ENCODE results near the gene INO80.
A peak's percentile ranks its signal among the peaks of the same experiment; 100 is the strongest.
"Not testable (repeated sequence)": the region's sequence is repeated elsewhere in the genome, so short reads cannot be mapped to it uniquely, and the experiment has no call there.

The INO80 gene

DNA sequence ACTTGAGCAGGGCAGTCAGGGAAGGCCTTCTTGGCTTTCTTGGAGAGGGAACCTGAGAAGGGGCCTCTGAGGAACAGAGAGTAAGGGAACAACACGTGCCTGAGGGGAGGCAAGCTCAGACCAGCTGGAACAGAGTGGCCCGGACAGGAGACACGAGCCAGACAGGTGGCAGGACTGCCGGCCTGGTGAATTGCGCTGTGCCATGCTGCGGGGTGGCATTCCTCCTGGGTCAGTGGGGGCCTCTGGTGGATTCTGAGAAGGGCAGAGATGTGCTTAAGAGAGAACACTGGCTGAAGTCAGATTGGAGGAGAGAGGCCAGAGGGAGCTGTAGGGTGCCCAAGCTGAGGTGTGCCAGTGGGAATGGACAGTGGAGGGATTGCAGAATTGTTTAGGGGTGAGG is 157.9 kb downstream of the INO80 start:
- FAIRE-seq (no peak), DNase-seq (ENCODE audit: insufficient read length) (no peak)
- TF ChIP-seq POLR2A (IDR thresholded peaks at IDR 0.05; ENCODE audit: low read depth, low read length): no peak
- no peak for TF ChIP-seq TAF1 (IDR thresholded peaks at IDR 0.05; ENCODE audit: borderline replicate concordance, low read depth, low read length)
- TF ChIP-seq POLR2AphosphoS5 (IDR thresholded peaks at IDR 0.05; ENCODE audit: low read depth, low read length): no peak

DNA sequence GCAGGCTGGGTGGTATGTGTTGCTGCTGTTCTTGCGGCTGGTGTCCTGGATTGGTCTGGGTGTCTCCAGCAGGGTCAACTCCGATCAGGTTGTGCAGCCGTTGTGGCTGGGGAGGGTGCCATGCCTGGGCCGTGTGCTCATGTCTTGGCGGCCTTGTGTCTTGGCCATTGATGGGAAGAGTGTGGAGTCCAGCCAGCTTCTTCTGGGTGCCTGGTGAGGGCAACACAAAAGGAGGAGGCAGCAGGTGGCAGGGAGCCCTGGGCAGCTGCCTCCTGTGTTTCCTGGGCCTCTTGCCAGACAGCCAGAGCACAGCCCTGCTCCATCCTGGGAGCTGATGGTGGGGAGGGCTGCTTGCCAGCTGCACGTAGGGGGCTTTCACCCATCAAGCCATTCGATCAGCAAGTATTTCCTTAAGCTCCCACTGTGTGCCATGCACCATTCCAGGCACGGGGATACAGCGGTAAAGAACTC is 158.5 kb downstream of the INO80 start:
- FAIRE-seq (no peak), DNase-seq (ENCODE audit: insufficient read length) (no peak)

DNA sequence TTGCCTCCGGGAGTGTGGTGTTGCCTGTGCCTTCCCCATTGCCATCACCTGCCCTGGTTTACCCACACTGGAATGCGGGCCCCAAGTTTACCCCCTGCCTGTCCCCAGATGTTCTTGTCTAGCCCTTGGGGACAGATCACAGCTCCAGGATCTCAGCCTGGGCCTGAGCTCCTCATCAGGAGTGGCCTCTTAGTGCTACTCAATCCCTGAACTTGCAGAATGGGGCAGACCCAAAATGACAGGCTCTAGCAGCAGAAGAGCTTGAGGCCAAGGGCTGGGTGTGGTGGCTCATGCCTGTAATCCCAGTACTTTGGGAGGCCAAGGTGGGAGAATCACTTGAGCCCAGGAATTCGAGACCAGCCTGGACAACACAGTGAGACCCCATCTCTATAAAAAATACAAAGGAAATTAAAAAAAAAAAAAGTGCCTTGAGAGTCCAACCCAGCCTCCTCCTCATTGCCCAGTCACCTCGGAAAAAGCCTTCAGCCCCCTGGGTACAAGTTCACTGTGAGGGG is 159.0 kb downstream of the INO80 start:
- no peak for FAIRE-seq
- DNase-seq (ENCODE audit: insufficient read length): no peak
- TF ChIP-seq POLR2AphosphoS5 (IDR thresholded peaks at IDR 0.05; ENCODE audit: low read depth, low read length): no peak
- TF ChIP-seq TAF1 (IDR thresholded peaks at IDR 0.05; ENCODE audit: borderline replicate concordance, low read depth, low read length): no peak
- TF ChIP-seq POLR2A (IDR thresholded peaks at IDR 0.05; ENCODE audit: low read depth, low read length): no peak

More for the DNA sequence above, 158.5 kb downstream of the INO80 start:
- TF ChIP-seq TAF1 (IDR thresholded peaks at IDR 0.05; ENCODE audit: borderline replicate concordance, low read depth, low read length) (no peak), POLR2AphosphoS5 (IDR thresholded peaks at IDR 0.05; ENCODE audit: low read depth, low read length) (no peak), POLR2A (IDR thresholded peaks at IDR 0.05; ENCODE audit: low read depth, low read length) (no peak)

DNA sequence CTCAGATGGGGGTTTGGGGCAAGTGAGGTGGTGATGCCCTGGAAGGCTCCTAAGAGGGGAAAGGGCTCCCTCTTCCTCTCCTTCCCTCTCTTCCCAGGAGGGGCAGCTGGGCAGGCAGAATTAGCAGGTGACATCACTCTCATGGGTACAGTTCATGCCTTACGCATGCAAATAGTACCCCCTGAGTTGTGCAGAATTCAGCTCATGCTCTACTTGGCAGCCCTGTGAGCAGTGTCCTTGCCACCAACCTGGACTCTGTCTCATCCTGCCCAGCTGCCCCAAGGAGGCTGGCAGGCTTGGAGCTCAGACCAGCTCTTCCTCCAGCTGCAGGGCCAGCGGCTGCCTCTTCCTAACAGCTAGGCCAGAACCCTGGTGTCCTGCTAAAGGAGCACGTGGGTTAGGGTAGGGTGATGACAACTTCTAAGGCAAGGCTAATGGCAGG is 159.5 kb downstream of the INO80 start:
- FAIRE-seq (no peak), DNase-seq (ENCODE audit: insufficient read length) (no peak)
- TF ChIP-seq TAF1 (IDR thresholded peaks at IDR 0.05; ENCODE audit: borderline replicate concordance, low read depth, low read length): no peak
- TF ChIP-seq POLR2AphosphoS5 (IDR thresholded peaks at IDR 0.05; ENCODE audit: low read depth, low read length): no peak
- no peak for TF ChIP-seq POLR2A (IDR thresholded peaks at IDR 0.05; ENCODE audit: low read depth, low read length)

DNA sequence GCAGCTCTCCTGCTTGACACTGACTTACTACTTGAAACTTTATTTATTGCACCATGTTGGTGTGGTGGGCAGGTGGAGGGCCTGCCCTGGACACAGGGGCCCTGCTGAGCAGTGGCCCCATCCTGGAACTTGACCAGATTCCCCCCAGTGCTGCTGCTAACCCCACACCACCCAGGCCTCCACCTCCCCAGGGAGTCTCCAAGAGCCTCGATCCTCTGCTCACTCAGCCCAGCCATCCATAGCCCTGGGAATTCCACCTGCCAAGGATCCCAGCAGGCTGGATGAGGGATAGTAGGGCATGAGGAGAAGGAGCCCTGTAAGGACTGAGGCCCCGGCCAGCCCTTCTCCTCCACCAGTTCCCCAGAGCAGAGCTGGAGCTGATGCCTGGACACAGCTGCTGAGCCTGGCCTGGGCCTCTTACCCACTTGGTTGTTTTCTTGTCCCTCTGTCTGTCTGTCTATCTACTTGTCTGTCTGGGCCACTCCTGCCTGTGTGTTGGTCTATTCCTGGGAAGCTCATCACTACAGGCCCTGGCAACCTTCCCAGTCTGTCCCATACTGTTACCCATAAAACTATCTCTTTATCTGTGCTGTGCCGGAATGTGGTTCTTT is 160.0 kb downstream of the INO80 start:
- FAIRE-seq: no peak

DNA sequence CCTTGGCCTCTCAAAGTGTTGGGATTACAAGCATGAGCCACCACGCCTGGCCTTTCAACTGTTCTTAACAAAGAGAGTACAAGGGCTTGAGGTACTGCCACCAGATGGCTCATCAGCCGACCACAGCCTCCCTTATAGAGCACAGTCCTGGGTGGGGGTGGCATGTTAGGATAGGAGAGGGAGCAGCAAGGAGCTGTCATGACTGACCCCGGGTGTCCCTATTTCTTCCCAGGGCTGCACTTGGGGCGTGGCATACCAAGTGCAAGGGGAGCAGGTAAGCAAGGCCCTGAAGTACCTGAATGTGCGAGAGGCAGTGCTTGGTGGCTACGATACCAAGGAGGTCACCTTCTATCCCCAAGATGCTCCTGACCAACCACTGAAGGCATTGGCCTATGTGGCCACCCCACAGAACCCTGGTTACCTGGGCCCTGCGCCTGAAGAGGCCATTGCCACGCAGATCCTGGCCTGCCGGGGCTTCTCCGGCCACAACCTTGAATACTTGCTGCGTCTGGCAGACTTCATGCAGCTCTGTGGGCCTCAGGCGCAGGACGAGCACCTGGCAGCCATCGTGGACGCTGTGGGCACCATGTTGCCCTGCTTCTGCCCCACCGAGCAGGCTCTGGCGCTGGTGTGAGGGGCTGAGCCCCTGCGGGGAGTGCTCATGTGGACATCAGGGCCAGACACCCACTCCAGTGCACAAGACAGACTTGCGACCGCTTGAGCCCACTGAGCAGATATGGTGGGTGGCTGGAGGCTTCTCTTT is 160.8 kb downstream of the INO80 start:
- no peak for FAIRE-seq
- TF ChIP-seq POLR2AphosphoS5 (IDR thresholded peaks at IDR 0.05; ENCODE audit: low read depth, low read length) (no peak), POLR2A (IDR thresholded peaks at IDR 0.05; ENCODE audit: low read depth, low read length) (no peak), TAF1 (IDR thresholded peaks at IDR 0.05; ENCODE audit: borderline replicate concordance, low read depth, low read length) (no peak)

More for the DNA sequence above, 160.0 kb downstream of the INO80 start:
- no peak for TF ChIP-seq TAF1 (IDR thresholded peaks at IDR 0.05; ENCODE audit: borderline replicate concordance, low read depth, low read length)
- TF ChIP-seq POLR2AphosphoS5 (IDR thresholded peaks at IDR 0.05; ENCODE audit: low read depth, low read length): no peak
- no peak for TF ChIP-seq POLR2A (IDR thresholded peaks at IDR 0.05; ENCODE audit: low read depth, low read length)
- DNase-seq (ENCODE audit: insufficient read length): no peak

DNA sequence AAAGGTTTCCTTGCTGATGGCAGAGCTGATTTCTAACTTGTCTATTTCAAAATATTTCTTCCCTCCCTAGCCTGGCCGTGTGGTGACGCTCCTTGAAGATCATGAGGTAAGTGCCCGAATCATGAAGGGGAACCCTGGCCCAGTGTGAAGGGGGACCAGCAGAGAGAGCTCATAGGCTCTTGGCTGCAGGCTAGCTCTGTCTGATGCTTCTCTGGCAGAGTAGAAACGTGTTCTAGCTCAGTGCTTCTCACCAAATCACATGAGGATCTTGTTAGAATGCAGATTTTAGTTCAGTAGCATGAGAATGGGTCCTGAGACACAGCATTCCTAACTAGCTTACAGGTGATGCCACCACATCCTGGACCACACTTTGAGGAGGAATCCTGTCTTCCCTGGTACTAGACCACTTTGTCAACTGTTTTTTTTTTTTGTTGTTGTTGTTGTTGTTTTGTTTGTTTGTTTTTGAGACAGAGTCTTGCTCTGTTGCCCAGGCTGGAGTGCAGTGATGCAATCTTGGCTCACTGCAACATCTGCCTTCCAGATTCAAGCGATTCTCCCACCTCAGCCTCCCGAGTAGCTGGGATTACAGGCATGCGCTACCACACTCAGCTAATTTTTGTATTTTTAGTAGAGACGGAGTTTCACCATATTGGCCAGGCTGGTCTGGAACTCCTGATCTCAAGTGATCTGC is 161.8 kb downstream of the INO80 start:
- FAIRE-seq: peak; percentile 5
- DNase-seq (ENCODE audit: insufficient read length): not testable (repeated sequence)

More for the DNA sequence above, 160.8 kb downstream of the INO80 start:
- DNase-seq (ENCODE audit: insufficient read length): no peak

DNA sequence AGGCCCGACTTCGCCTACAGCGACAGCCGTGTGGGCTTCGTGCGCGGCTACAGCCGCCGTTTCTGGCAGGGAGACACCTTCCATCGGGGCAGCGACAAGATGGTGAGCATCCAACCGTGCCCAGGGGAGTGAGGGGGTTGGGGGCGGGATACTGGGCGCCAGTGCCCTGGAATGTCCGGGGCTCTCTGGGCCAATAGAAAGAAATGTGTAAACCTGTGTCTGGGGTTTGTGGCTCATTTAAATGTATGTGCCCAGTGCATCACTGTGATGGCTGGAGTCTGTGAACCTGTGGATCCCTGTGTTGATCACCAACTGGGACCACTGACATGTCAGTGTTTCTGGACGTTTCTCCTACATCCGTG is 162.4 kb downstream of the INO80 start:
- no peak for FAIRE-seq
- no peak for DNase-seq (ENCODE audit: insufficient read length)
- TF ChIP-seq POLR2AphosphoS5 (IDR thresholded peaks at IDR 0.05; ENCODE audit: low read depth, low read length) (no peak), TAF1 (IDR thresholded peaks at IDR 0.05; ENCODE audit: borderline replicate concordance, low read depth, low read length) (no peak), POLR2A (IDR thresholded peaks at IDR 0.05; ENCODE audit: low read depth, low read length) (no peak)

DNA sequence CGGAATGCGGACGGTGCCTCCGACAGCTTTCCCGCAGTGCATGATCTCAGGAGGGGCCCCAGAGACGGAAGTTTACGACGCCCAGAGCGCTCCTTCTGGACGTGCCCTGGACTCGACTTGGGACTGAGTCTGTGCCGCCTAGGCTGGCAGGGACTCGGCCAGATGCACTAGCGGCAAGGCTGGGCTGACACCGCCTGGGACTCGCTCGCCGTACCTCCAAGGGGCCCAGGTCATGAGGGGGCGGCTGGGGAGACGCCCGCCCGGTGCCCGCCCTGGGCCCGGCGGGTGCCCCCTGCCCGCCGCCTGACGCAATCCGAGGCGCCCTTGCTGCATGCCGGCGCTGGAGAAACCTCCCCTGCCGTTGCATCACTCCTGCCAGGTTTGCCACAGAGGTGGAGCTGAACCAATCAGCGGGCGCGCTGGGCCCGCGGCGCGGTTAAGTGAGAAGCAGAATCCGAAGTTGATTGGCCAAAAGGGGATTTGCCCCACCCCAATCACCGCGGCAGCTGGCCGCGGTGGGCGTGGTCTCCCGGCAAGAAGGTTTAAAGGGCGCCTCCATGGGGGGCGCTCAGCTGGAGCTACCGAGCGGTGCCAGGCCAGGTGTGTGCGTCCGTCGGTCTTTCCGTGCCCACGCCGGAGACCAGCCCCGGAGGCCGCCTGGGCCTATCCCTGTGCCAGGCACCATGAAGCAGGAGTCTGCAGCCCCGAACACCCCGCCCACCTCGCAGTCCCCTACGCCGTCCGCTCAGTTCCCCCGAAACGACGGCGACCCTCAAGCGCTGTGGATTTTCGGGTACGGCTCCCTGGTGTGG is 163.0 kb downstream of the INO80 start, which contains the start of gene CHAC1:
Gene CHAC1 (plus strand): TSS at position 571 of the 812 bp plus-strand sequence. CDS start 113 bp downstream, at position 684.
- DNase-seq (ENCODE audit: insufficient read length): peak; percentile 100
- FAIRE-seq: peak; percentile 98
- no peak for TF ChIP-seq POLR2AphosphoS5 (IDR thresholded peaks at IDR 0.05; ENCODE audit: low read depth, low read length)
- peak; percentile 36; the same call in 1 of the 2 replicates for TF ChIP-seq POLR2A (IDR thresholded peaks at IDR 0.05; ENCODE audit: low read depth, low read length)
- TF ChIP-seq TAF1 (IDR thresholded peaks at IDR 0.05; ENCODE audit: borderline replicate concordance, low read depth, low read length): no peak

DNA sequence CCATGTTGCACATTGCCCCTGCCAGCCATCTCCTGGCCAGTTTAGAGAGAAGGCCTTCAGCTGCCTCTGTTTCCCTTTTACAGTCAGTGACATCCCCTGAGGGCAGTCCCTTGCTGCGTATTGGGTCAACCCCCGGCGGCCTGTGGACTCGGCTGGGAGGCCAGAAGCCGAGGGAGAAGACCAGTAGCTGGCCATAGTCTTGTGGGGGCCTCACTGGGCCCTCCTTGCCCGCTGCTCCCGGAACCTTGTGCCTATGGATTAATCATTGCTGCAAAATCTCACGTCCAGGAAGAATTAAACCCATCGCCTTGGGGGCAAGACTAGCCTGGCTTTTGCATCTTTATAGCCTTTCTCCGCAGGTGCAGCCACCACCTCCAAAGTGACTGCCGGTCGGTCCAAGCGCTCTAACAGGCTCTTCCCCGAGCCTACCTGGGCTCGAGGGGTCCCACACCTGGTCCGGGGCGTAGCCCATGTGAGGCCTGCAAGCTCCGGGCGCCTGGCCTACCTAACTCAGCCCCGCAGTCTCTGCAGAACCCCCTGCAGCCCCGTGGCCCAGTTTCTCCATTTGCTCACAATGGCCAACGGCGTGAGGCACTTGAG is 163.7 kb downstream of the INO80 start:
- DNase-seq (ENCODE audit: insufficient read length) (no peak), FAIRE-seq (no peak)
- TF ChIP-seq POLR2A (IDR thresholded peaks at IDR 0.05; ENCODE audit: low read depth, low read length): no peak
